IPS-20b (cell line): Measurements from ENCODE around the gene CAPN14.
"Not testable (repeated sequence)": the region's sequence is repeated elsewhere in the genome, so short reads cannot be mapped to it uniquely, and the experiment has no call there.

Experiments used
- H3K27ac ChIP-seq: one replicate; pipeline ENCODE4 v1.5.1; 2013; ENCODE audit warnings: low read length
- H3K27me3 ChIP-seq: 2 replicates; pipeline ENCODE4 v1.6.1; 2013; ENCODE audit warnings: mild to moderate bottlenecking, low read length, inconsistent platforms; ENCODE audit not compliant: insufficient read depth
- H3K36me3 ChIP-seq: 2 replicates; pipeline ENCODE4 v1.6.1; 2013; ENCODE audit warnings: low read depth, mild to moderate bottlenecking, inconsistent platforms, low read length, moderate library complexity; ENCODE audit not compliant: insufficient read depth
- H3K4me1 ChIP-seq: 2 replicates; pipeline ENCODE4 v1.6.1; 2013; ENCODE audit warnings: mild to moderate bottlenecking, control low read depth, inconsistent platforms, low read length, moderate library complexity; ENCODE audit not compliant: insufficient read depth
- H3K4me3 ChIP-seq: 2 replicates; pipeline ENCODE4 v1.5.1; 2013; ENCODE audit warnings: mild to moderate bottlenecking, low read length, inconsistent platforms
- H3K9ac ChIP-seq: 2 replicates; pipeline ENCODE4 v1.6.1; 2013; ENCODE audit warnings: low read depth, mild to moderate bottlenecking, inconsistent platforms, low read length, moderate library complexity
- H3K9me3 ChIP-seq: 2 replicates; pipeline ENCODE4 v1.6.1; 2013; ENCODE audit warnings: mild to moderate bottlenecking, low read depth, low read length, inconsistent platforms; ENCODE audit not compliant: insufficient read depth

The CAPN14 gene

GRCh38 chr2:31189141-31189540, 28.2 kb downstream of the CAPN14 start:
- no peaks in the 10 kb centered on the region for H3K4me1 ChIP-seq
- 0 out of 2 replicates have a peak, but pooled peaks cover 4% of the 10 kb centered on the region for H3K27me3 ChIP-seq
- H3K4me3 ChIP-seq = no peak overlapping the region
- no peak overlapping the region for H3K9ac ChIP-seq
- no peak overlapping the region for H3K27ac ChIP-seq
- H3K9me3 ChIP-seq = no peaks in the 10 kb centered on the region
- H3K36me3 ChIP-seq = no peaks in the 10 kb centered on the region

- Histone ChIP-seq H3K36me3 (no peaks in the 10 kb centered on the region), H3K4me1 (no peaks in the 10 kb centered on the region), H3K9me3 (no peaks in the 10 kb centered on the region), H3K27ac (no peak overlapping the region), H3K9ac (no peak overlapping the region), H3K4me3 (no peak overlapping the region), H3K27me3 (0 out of 2 replicates have a peak, but pooled peaks cover 4% of the 10 kb centered on the region)
These were observed 29.2 kb downstream of the CAPN14 start for GRCh38 chr2:31188131-31188530.

GRCh38 chr2:31187166-31187565, 30.1 kb downstream of the CAPN14 start:
- H3K4me1 ChIP-seq = no peaks in the 10 kb centered on the region
- H3K9me3 ChIP-seq = no peaks in the 10 kb centered on the region
- no peak overlapping the region for H3K9ac ChIP-seq
- H3K27me3 ChIP-seq = 0 out of 2 replicates have a peak, but pooled peaks cover 4% of the 10 kb centered on the region
- no peaks in the 10 kb centered on the region for H3K36me3 ChIP-seq
- no peak overlapping the region for H3K4me3 ChIP-seq
- no peak overlapping the region for H3K27ac ChIP-seq

GRCh38 chr2:31183973-31184372, 33.3 kb downstream of the CAPN14 start:
- H3K9ac ChIP-seq, H3K27me3 ChIP-seq, H3K4me3 ChIP-seq, H3K4me1 ChIP-seq, H3K9me3 ChIP-seq, H3K27ac ChIP-seq, H3K36me3 ChIP-seq: not testable (repeated sequence)

GRCh38 chr2:31176742-31177141, 40.6 kb downstream of the CAPN14 start:
- no peaks in the 10 kb centered on the region for H3K36me3 ChIP-seq
- H3K9me3 ChIP-seq = no peaks in the 10 kb centered on the region
- no peak overlapping the region for H3K27ac ChIP-seq
- H3K4me3 ChIP-seq = no peak overlapping the region
- H3K9ac ChIP-seq = no peak overlapping the region
- no peaks in the 10 kb centered on the region for H3K27me3 ChIP-seq
- no peaks in the 10 kb centered on the region for H3K4me1 ChIP-seq

GRCh38 chr2:31171142-31171541, 46.2 kb downstream of the CAPN14 start:
- no peaks in the 10 kb centered on the region for H3K36me3 ChIP-seq
- H3K9me3 ChIP-seq = no peaks in the 10 kb centered on the region
- no peak overlapping the region for H3K9ac ChIP-seq
- H3K27ac ChIP-seq = no peak overlapping the region
- H3K4me1 ChIP-seq = no peaks in the 10 kb centered on the region
- H3K27me3 ChIP-seq = peaks cover 3% of the 10 kb centered on the region; the same call in 1 of the 2 replicates
- H3K4me3 ChIP-seq = no peak overlapping the region

GRCh38 chr2:31170071-31170698, 47.1 kb downstream of the CAPN14 start:
- Histone ChIP-seq H3K27ac (no peak overlapping the region), H3K27me3 (peaks cover 3% of the 10 kb centered on the region; the same call in 1 of the 2 replicates), H3K9ac (no peak overlapping the region), H3K9me3 (no peaks in the 10 kb centered on the region), H3K4me1 (no peaks in the 10 kb centered on the region), H3K4me3 (no peak overlapping the region), H3K36me3 (no peaks in the 10 kb centered on the region)

GRCh38 chr2:31168291-31168690, 49.0 kb downstream of the CAPN14 start:
- H3K27ac ChIP-seq = no peak overlapping the region
- no peaks in the 10 kb centered on the region for H3K4me1 ChIP-seq
- no peaks in the 10 kb centered on the region for H3K36me3 ChIP-seq
- H3K9me3 ChIP-seq = no peaks in the 10 kb centered on the region
- H3K4me3 ChIP-seq = no peak overlapping the region
- H3K9ac ChIP-seq = no peak overlapping the region
- H3K27me3 ChIP-seq = peaks cover 3% of the 10 kb centered on the region; the same call in 1 of the 2 replicates

GRCh38 chr2:31166925-31167324, 50.4 kb downstream of the CAPN14 start:
- H3K9ac ChIP-seq = no peak overlapping the region
- H3K27me3 ChIP-seq = peaks cover 3% of the 10 kb centered on the region; the same call in 1 of the 2 replicates
- H3K36me3 ChIP-seq = no peaks in the 10 kb centered on the region
- H3K4me3 ChIP-seq = no peak overlapping the region
- no peak overlapping the region for H3K27ac ChIP-seq
- H3K4me1 ChIP-seq = no peaks in the 10 kb centered on the region
- no peaks in the 10 kb centered on the region for H3K9me3 ChIP-seq

GRCh38 chr2:31163011-31163539, 54.2 kb downstream of the CAPN14 start:
- no peaks in the 10 kb centered on the region for H3K4me1 ChIP-seq
- no peaks in the 10 kb centered on the region; the same call in 1 of the 2 replicates for H3K27me3 ChIP-seq
- no peaks in the 10 kb centered on the region for H3K9me3 ChIP-seq
- no peak overlapping the region for H3K9ac ChIP-seq
- no peak overlapping the region for H3K27ac ChIP-seq
- H3K4me3 ChIP-seq = no peak overlapping the region
- no peaks in the 10 kb centered on the region for H3K36me3 ChIP-seq

GRCh38 chr2:31161637-31162036, 55.7 kb downstream of the CAPN14 start:
- H3K9ac ChIP-seq = no peak overlapping the region
- H3K4me1 ChIP-seq = no peaks in the 10 kb centered on the region
- H3K27me3 ChIP-seq = no peaks in the 10 kb centered on the region; the same call in 1 of the 2 replicates
- H3K9me3 ChIP-seq = no peaks in the 10 kb centered on the region
- H3K27ac ChIP-seq = no peak overlapping the region
- no peaks in the 10 kb centered on the region for H3K36me3 ChIP-seq
- no peak overlapping the region for H3K4me3 ChIP-seq

- H3K36me3 ChIP-seq = no peaks in the 10 kb centered on the region
- no peaks in the 10 kb centered on the region for H3K4me1 ChIP-seq
- H3K4me3 ChIP-seq = no peak overlapping the region
- H3K27me3 ChIP-seq = no peaks in the 10 kb centered on the region; the same call in 1 of the 2 replicates
- no peak overlapping the region for H3K27ac ChIP-seq
- H3K9me3 ChIP-seq = peaks cover 5% of the 10 kb centered on the region; the same call in 1 of the 2 replicates
- H3K9ac ChIP-seq = no peak overlapping the region
These were observed 65.8 kb downstream of the CAPN14 start for GRCh38 chr2:31151501-31151900.
